Measurements from ENCODE around the gene RNF14. TPM values are rescaled to one million over a fixed set of nuclear protein-coding genes. Genes with fewer than 3 reads are reported as not detected.

The RNF14 gene
- polyA plus RNA-seq, 3 donors = 9.7 to 52.8 (median 31.2) TPM

- DNase-seq = no peak
- no peak overlapping the region for H3K4me2 ChIP-seq (replicated peaks; ENCODE audit: extremely low read depth, low read length, poor library complexity, severe bottlenecking)
- peaks cover 16 to 23% of the 10 kb centered on the region in 2 donors for H3K4me1 ChIP-seq (ENCODE audit: control insufficient read depth in 1 of 2, insufficient read depth in 2 of 2, low read length in 2 of 2)
- Mint-ChIP-seq H3K36me3 (peaks cover 66 to 67% of the 10 kb centered on the region in 2 donors), H3K9me3 (peaks cover 0 to 3% (median 0%) of the 10 kb centered on the region in 7 donors), H3K27me3 (ENCODE audit: low read depth in 3 of 3) (no peaks in the 10 kb centered on the region), H3K4me1 (peaks cover 26% of the 10 kb centered on the region), H3K27ac (peak overlapping the region in 4 of 7 donors; percentile 10 to 81 (median 60)), H3K4me3 (no peak overlapping the region)
- H4K20me1 ChIP-seq (ENCODE audit: insufficient read depth, low read length) = no peaks in the 10 kb centered on the region
- no peaks in the 10 kb centered on the region for H3K9me3 ChIP-seq (replicated peaks in 1 of 2; ENCODE audit: control insufficient read depth in 1 of 2, insufficient read depth in 1 of 2, low read length in 2 of 2)
- no peak overlapping the region for H3K9ac ChIP-seq (ENCODE audit: insufficient read depth, low read length, poor library complexity, severe bottlenecking)
- H2AFZ ChIP-seq (ENCODE audit: insufficient read depth, low read depth, low read length, poor library complexity, severe bottlenecking) = no peak overlapping the region
- intact Hi-C loops (cut with micrococcal nuclease) = loop anchor here in 1 of 2 donors (5.0 kb wide), 1 partner anchor 125 kb away; no protein-coding TSS in a partner anchor
- H3K27ac ChIP-seq (ENCODE audit: low read depth in 1 of 2, low read length in 2 of 2) = peak overlapping the region in 1 of 2 donors; percentile 27
- H3K79me2 ChIP-seq (ENCODE audit: insufficient read depth, low read length) = no peaks in the 10 kb centered on the region
- WGBS (ENCODE audit: insufficient coverage) = no CpG with 5 or more reads among the region's 1 CpG
- H3K4me3 ChIP-seq (replicated peaks in 1 of 3; ENCODE audit: low read depth in 2 of 3, low read length in 3 of 3) = no peak overlapping the region
- no peaks in the 10 kb centered on the region for H3K27me3 ChIP-seq (ENCODE audit: control insufficient read depth in 2 of 2, insufficient read depth in 2 of 2, low read length in 2 of 2)
- TF ChIP-seq CTCF (IDR thresholded peaks at IDR 0.05) = no peak
- peaks cover 30 to 58% of the 10 kb centered on the region in 2 donors for H3K36me3 ChIP-seq (replicated peaks in 1 of 2; ENCODE audit: control insufficient read depth in 1 of 2, insufficient read depth in 2 of 2, low read length in 2 of 2)
These were observed 38.3 kb downstream of the RNF14 start for GRCh38 chr5:142007237-142007544.

DNA sequence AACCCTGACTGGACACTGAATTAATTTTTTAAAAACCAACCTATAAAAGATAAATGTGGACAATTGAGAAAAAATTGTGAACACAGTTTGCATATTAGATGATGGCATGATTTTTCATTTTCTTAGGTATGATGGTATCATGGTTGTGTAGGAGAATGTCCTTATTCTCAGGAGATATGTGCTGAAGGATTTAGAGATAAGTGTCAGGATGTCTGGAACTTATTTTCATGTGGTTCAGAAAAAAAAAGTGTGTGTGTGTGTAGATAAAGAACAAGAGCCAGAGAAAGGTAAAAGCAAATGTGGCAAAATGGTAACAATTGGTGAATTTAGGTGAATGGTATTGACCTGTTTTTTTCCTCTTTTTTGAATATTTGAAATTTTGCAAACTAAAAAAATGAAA is 39.9 kb downstream of the RNF14 start:
- H3K4me1 ChIP-seq (ENCODE audit: control insufficient read depth in 1 of 2, insufficient read depth in 2 of 2, low read length in 2 of 2) = peaks cover 29 to 37% of the 10 kb centered on the region in 2 donors

More for the DNA sequence above, 39.9 kb downstream of the RNF14 start:
- no peaks in the 10 kb centered on the region for H3K79me2 ChIP-seq (ENCODE audit: insufficient read depth, low read length)
- Mint-ChIP-seq H3K9me3 (peaks cover 0 to 3% (median 0%) of the 10 kb centered on the region in 7 donors), H3K4me3 (no peak overlapping the region), H3K36me3 (peaks cover 51 to 52% of the 10 kb centered on the region in 2 donors), H3K27me3 (ENCODE audit: low read depth in 3 of 3) (no peaks in the 10 kb centered on the region), H3K27ac (no peak overlapping the region), H3K4me1 (peaks cover 39% of the 10 kb centered on the region)
- no peak overlapping the region for H3K27ac ChIP-seq (ENCODE audit: low read depth in 1 of 2, low read length in 2 of 2)
- H3K9ac ChIP-seq (ENCODE audit: insufficient read depth, low read length, poor library complexity, severe bottlenecking) = no peak overlapping the region
- no peaks in the 10 kb centered on the region for H3K27me3 ChIP-seq (ENCODE audit: control insufficient read depth in 2 of 2, insufficient read depth in 2 of 2, low read length in 2 of 2)
- peaks cover 15 to 41% of the 10 kb centered on the region in 2 donors for H3K36me3 ChIP-seq (replicated peaks in 1 of 2; ENCODE audit: control insufficient read depth in 1 of 2, insufficient read depth in 2 of 2, low read length in 2 of 2)
- intact Hi-C loops (cut with micrococcal nuclease) = loop anchor here in 1 of 2 donors (5.0 kb wide), 1 partner anchor 123 kb away; no protein-coding TSS in a partner anchor
- H4K20me1 ChIP-seq (ENCODE audit: insufficient read depth, low read length) = no peaks in the 10 kb centered on the region
- H2AFZ ChIP-seq (ENCODE audit: insufficient read depth, low read depth, low read length, poor library complexity, severe bottlenecking) = no peak overlapping the region
- no peak overlapping the region for H3K4me3 ChIP-seq (replicated peaks in 1 of 3; ENCODE audit: low read depth in 2 of 3, low read length in 3 of 3)
- DNase-seq = no peak
- no peak for TF ChIP-seq CTCF (IDR thresholded peaks at IDR 0.05)
- H3K9me3 ChIP-seq (replicated peaks in 1 of 2; ENCODE audit: control insufficient read depth in 1 of 2, insufficient read depth in 1 of 2, low read length in 2 of 2) = no peaks in the 10 kb centered on the region
- no peak overlapping the region for H3K4me2 ChIP-seq (replicated peaks; ENCODE audit: extremely low read depth, low read length, poor library complexity, severe bottlenecking)

Data from CD14-positive monocyte (primary cell).